Astrocyte (in vitro differentiated cells and primary cell): Measurements from ENCODE around the gene LIMK2.

Source experiments
- EZH2 ChIP-seq: IDR thresholded peaks from 2 replicates; pipeline ENCODE4 v1.6.1; 2012; ENCODE audit warnings: mild to moderate bottlenecking, low read length, inconsistent platforms; ENCODE audit not compliant: insufficient read depth
- TF ChIP-seq, protein P1 (sequence below): IDR thresholded peaks from 2 replicates; pipeline ENCODE4 v1.5.1; 2011; ENCODE audit warnings: low read depth, mild to moderate bottlenecking, inconsistent platforms, low read length, moderate library complexity; ENCODE audit not compliant: insufficient read depth

- TF ChIP-seq, protein P1, sequence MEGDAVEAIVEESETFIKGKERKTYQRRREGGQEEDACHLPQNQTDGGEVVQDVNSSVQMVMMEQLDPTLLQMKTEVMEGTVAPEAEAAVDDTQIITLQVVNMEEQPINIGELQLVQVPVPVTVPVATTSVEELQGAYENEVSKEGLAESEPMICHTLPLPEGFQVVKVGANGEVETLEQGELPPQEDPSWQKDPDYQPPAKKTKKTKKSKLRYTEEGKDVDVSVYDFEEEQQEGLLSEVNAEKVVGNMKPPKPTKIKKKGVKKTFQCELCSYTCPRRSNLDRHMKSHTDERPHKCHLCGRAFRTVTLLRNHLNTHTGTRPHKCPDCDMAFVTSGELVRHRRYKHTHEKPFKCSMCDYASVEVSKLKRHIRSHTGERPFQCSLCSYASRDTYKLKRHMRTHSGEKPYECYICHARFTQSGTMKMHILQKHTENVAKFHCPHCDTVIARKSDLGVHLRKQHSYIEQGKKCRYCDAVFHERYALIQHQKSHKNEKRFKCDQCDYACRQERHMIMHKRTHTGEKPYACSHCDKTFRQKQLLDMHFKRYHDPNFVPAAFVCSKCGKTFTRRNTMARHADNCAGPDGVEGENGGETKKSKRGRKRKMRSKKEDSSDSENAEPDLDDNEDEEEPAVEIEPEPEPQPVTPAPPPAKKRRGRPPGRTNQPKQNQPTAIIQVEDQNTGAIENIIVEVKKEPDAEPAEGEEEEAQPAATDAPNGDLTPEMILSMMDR: no peak
- TF ChIP-seq EZH2: no peak
Measured at GRCh38 chr22:31288496-31289240, 76.6 kb downstream of the LIMK2 start.
